ENCODE results near the gene INHBA.

The INHBA gene

DNA sequence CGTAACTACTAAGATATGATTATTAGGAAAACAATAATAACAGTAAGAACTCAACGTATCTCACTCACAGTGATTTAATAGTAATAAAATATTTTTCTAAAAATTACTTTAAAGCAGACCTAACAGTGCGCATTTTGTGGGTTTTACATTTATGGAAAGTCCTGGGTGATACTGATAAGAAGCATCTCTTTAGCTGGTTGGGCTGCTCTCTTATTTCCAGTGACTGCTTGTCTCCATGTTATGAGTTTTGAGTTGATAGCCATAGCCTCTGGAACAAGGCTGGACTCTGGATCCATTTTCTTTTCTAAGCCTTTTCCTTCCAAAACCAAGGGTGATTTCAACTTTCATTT is 29.5 kb upstream of the INHBA start:
- Histone ChIP-seq H3K36me3 (ENCODE audit: control insufficient read depth, insufficient read depth, low read length) (no peaks in the 10 kb centered on the region), H3K27me3 (replicated peaks; ENCODE audit: control insufficient read depth, insufficient read depth, low read length) (no peaks in the 10 kb centered on the region; the same call in 1 of the 2 replicates), H3K4me3 (replicated peaks; ENCODE audit: low read depth, low read length) (no peak overlapping the region)
- no peak for DNase-seq (ENCODE audit: extremely low read depth, insufficient read length)
- TF ChIP-seq CTCF (IDR thresholded peaks at IDR 0.05; ENCODE audit: insufficient read depth, low read length, poor library complexity, severe bottlenecking) = no peak

- Histone ChIP-seq H3K4me3 (replicated peaks; ENCODE audit: low read depth, low read length) (no peak overlapping the region), H3K36me3 (ENCODE audit: control insufficient read depth, insufficient read depth, low read length) (no peaks in the 10 kb centered on the region), H3K27me3 (replicated peaks; ENCODE audit: control insufficient read depth, insufficient read depth, low read length) (no peaks in the 10 kb centered on the region; the same call in 1 of the 2 replicates)
- DNase-seq (ENCODE audit: extremely low read depth, insufficient read length) = peak; percentile 46
- peak; percentile 21 for TF ChIP-seq CTCF (IDR thresholded peaks at IDR 0.05; ENCODE audit: insufficient read depth, low read length, poor library complexity, severe bottlenecking)
These were observed 28.9 kb upstream of the INHBA start for GRCh38 chr7:41731493-41732435.

- no peak for DNase-seq (ENCODE audit: extremely low read depth, insufficient read length)
- no peaks in the 10 kb centered on the region; the same call in 1 of the 2 replicates for H3K27me3 ChIP-seq (replicated peaks; ENCODE audit: control insufficient read depth, insufficient read depth, low read length)
- no peaks in the 10 kb centered on the region for H3K36me3 ChIP-seq (ENCODE audit: control insufficient read depth, insufficient read depth, low read length)
- TF ChIP-seq CTCF (IDR thresholded peaks at IDR 0.05; ENCODE audit: insufficient read depth, low read length, poor library complexity, severe bottlenecking) = no peak
- H3K4me3 ChIP-seq (replicated peaks; ENCODE audit: low read depth, low read length) = no peak overlapping the region
These were observed 27.8 kb upstream of the INHBA start for GRCh38 chr7:41730668-41731067.

DNA sequence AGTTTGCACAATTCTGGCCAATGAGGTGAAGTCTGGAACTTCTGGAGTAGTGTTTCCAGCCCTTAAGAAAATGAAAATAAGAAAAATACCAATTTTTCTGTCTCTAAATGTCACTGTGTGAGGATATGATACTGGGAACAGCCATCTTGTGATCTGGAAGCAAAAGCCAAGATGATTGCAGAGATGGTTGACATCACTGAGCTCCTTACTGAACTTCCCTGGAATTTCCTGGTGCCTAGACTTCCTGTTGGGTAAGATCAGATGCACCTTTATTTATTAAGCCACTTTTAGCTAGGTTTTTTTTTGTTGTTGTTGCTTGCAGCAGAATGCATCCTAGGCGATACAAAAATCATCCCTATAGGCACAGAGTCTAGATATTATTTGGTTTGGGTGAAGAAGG is 27.3 kb upstream of the INHBA start:
- H3K4me3 ChIP-seq (replicated peaks; ENCODE audit: low read depth, low read length) = no peak overlapping the region
- no peaks in the 10 kb centered on the region for H3K36me3 ChIP-seq (ENCODE audit: control insufficient read depth, insufficient read depth, low read length)
- H3K27me3 ChIP-seq (replicated peaks; ENCODE audit: control insufficient read depth, insufficient read depth, low read length) = no peaks in the 10 kb centered on the region; the same call in 1 of the 2 replicates
- DNase-seq (ENCODE audit: extremely low read depth, insufficient read length) = no peak
- no peak for TF ChIP-seq CTCF (IDR thresholded peaks at IDR 0.05; ENCODE audit: insufficient read depth, low read length, poor library complexity, severe bottlenecking)

DNA sequence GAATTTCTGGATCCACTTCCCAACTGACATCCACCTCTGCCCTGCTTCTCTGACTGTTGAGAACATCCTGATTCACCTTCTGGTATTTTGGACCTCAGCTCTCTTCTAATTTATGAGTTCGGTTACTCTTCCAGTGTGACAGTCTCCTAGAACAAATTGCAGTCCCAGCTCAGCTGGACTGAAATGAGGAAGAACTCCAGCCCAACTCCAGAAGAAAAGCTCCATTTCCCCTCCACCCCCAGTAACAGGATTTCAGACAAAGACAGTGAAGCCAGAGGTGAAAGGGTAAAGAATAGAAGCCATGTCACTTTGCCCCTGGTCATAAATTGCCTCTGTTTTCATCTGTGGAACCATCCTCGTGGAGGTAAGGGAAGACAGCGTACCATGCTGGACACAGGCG is 26.2 kb upstream of the INHBA start:
- TF ChIP-seq CTCF (IDR thresholded peaks at IDR 0.05; ENCODE audit: insufficient read depth, low read length, poor library complexity, severe bottlenecking) = no peak

More for the DNA sequence above, 26.2 kb upstream of the INHBA start:
- H3K27me3 ChIP-seq (replicated peaks; ENCODE audit: control insufficient read depth, insufficient read depth, low read length) = no peaks in the 10 kb centered on the region; the same call in 1 of the 2 replicates
- DNase-seq (ENCODE audit: extremely low read depth, insufficient read length) = no peak
- H3K4me3 ChIP-seq (replicated peaks; ENCODE audit: low read depth, low read length) = no peak overlapping the region
- no peaks in the 10 kb centered on the region for H3K36me3 ChIP-seq (ENCODE audit: control insufficient read depth, insufficient read depth, low read length)
